Fibroblast of the conjunctiva (primary cell): ENCODE measurements around the gene STK17B.

Source experiments
- DNase-seq: peaks from one replicate; pipeline ENCODE4 v3.0.0-alpha.2; 2010; ENCODE audit warnings: low read depth

The STK17B gene

DNA sequence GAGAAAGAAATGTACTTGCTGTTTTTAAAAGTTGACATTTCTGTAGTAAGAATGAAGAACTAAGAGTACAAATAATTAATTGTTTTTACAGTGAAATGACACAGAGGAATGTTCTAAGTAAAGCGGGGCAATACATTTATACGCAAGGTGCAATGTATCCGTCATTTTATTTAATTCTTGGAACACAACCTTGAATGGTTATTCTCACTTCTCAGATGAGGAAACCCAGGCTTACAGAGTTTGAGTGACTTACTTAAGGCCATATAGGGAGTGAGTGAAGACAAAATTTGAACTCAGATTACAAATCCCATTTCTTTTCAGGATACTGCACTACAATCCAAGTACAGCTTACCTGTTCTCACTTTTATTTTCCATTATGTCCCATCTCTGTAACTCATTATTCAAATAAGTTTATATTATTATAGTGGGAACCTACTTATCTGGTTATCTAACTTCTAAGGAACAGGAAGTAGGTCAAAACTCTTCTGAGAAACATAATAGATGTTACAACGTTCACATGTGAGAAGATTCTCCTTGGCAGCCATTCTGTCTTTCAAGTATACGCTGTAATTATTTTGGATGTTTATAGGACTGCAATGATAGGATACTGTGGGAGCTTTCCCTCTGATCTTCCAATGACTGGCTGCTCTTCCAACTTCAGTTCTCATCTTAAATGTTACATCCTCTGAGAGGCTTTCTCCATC is 12.3 kb upstream of the STK17B start:
- DNase-seq = no peak

DNA sequence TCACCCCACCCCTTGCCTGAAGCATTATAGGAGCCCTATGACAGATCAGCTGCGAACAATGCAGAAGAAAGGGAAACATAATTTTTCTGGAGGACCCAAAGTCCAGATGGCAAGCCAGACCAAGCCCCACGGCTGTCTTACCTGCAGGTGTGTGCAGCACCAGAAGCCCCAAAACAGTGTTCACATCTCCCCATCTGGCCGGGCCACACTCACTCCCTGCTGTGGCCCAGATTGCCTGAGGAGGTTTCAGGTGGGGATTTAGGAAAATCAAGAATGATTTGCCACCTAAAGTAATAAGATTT is 11.7 kb upstream of the STK17B start:
- no peak for DNase-seq

DNA sequence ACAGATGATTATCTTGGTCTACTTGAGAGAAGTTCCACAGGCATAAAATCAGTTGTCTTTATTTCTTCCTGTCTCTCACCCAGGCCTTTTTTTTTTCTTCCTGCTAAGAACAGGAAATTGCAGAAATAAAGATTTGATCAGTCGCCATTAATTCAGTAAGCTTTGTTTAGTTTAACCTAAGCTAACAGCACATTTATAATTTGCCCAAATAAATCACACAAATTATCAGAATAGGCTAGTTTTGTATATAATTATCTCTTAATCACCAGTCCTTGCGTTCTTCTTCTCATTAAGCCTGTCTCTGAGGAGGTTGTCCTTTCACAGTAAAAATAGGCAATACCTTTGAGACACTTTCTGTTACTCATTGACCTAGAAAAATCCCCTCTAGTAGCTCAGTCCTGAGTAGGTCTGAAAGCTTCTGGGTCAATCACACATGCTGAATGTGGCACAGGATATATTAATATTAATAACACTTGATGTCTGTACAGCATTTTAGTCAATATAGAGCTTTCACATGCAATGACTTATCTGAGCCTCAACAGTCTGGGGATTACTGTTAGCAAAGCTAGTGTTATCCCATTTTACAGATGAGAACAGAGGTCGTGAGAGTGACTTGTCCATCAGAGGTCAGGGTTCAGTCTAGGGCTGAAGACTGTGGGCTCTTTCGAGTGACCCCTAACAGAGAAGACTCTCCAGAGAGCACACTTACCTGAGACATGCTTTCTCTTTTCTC is 11.2 kb upstream of the STK17B start:
- no peak for DNase-seq

DNA sequence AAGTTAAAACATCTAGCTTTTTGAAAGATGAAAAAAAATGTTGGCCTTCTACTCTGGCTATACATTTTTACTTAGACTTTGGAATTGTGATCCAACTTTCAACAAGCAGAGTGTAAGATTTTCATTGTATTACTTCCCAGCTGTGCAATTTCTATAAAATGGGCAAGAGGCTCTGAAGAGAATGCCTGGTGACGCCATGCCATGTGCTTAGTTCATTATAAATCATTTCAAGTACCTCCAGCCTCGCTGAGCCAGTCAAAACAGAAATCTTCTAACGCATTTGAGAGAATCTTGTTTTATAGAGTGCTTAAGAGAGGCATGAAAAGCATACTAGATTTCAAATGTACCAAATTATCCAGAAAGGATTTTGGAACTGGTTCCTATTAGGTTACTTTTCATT is 10.1 kb upstream of the STK17B start:
- no peak for DNase-seq

DNA sequence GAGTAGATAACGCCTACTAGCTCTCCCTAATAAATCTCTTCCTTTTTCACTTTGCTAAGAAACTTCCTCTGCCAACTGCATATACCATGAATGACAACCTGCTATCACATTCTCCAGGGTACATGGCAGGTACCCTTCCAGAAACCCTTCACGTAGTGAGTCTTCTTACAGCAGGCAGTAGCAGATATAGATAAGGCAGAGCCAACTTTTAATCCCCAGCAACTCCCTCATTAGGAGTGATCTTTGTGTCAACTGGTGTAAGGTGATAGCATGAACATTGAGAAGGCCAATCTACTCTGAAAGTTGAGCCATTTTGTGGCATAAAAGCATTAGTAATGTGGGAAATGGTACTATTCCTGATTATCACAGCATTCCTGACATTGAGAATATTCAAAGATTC is 5.7 kb upstream of the STK17B start:
- no peak for DNase-seq

DNA sequence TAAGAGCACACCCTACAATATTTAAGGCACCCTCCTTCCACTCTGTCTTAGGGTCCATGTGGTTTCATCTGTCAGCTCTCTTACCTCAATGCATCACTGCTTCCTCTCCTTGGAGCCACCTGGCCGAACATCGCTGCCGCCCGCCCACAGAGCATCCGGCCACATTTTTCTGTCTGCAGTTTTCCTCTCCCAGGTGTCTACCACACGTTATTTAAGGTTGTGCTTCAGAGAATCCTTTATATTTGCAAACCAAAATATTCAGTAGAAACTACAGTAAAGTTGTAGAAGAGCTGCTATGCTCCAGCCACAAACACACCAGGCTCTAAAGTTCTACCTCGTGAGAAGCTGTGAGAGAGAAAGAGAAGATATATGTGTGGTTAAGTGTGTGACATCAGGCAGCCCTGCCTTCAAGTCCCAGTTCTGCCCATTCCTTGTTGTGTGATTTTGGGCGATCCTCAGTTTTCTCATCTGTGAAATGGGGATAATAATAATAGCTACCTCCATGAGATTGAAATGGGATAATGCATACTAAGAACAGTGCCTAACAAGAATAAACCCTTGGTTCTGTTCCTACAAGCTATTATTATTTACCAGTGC is 4.9 kb upstream of the STK17B start:
- no peak for DNase-seq

DNA sequence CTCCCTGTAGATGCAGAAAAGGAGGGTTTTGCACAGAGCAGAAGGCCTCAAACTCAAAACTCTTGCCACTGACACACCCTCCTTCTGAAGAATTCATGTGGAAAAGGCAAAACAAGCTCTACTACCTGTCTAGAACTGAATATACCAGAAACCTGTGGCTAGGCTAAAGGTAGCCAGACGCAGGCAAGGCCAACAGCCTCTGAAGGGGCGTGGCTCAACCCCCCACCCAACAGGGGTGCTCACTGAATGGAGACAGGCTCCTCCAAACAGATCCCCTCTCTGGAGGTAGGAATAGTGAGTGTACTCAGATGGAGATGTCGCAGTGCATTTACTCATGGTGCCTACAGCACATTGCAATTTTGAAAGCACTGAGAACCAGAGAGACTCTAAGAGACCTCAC is 3.0 kb upstream of the STK17B start:
- DNase-seq = no peak

DNA sequence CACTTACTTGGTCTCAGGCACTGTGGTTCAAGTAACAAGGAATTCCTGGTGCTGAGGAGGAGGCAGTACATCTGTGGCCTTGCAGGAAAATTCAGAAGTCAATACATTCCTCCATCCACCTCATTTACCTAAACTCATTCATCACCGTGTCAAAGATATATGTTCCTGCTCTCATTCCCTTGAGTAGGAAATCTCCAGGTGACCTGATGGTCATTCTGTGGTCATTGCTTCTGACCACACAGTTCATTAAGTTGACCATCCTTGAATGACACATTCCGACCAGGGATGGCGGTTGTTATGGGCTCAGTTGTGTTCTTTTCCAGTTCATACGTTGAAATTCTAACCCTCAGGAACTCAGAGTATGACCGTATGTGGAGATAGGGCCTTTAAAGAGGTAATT is 2.1 kb upstream of the STK17B start:
- DNase-seq = no peak

DNA sequence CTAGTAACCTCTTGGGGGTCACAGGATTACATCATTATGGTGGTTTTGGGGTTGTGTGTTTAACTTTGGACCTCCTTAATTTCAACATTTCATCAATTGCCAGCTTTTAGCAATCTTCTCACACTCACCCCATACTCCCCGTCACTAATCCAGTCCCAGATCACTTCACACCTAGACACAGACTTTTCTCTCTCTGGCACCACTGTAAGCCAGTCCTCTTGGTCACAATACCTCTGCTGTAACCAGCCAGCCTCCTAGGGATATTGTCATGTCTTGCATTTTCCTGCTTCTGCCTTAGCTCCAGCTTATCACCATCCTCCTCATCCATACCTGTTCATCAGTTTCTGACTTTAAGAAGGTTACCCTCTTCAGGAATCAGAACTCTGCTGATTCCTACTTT is 1.6 kb upstream of the STK17B start:
- DNase-seq = no peak

DNA sequence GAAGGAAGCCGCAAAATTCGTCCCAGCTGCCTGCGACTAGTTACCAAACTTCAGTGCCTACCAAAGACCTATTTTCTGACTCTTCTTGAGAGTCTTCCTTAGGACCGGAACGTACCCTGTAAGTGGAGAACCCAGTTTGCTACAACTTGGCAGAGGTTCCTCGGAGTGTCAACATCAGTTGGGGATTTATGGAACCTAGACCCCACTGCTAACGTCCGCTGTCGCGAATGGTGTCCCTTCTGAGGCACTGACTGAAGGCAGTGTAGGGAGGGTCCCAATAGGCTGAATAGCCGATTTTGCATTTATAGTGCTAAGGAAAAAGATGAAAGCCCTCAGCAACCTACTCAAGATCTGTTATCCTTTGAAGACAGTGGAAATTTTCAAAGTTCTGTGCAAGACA is 568 bp upstream of the STK17B start:
- no peak for DNase-seq

DNA sequence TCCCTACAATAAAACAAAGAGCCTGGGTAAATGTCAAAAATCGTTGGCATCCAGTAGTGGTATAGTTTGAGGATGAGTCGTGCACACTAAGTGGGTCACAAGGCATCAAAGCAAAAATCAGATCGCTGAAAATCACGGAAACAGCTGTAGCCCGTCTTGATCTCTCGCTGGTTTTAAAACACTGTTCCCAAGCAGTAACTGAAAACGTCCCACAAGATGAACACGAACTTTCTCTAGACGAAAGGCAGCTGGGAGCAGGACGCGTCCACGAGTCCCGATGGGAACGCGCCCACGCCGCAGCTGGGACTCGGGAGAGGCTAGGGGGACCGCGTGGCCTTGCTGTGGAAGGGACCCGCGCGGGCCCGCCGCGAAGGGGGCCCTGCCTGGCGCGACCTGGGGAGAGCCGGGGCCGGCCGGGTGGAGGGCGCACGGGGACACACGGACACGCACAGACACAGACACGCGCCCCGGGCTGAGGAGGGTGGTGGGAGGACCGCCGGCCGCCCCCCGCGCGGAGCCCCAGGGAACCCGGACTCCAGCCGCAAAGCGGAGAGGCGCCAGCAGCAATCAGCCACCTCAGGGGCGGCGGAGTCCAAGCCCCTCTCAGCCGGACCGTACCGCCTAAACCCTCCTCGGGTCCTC is 651 bp downstream of the STK17B start:
- peak; percentile 29 for DNase-seq

DNA sequence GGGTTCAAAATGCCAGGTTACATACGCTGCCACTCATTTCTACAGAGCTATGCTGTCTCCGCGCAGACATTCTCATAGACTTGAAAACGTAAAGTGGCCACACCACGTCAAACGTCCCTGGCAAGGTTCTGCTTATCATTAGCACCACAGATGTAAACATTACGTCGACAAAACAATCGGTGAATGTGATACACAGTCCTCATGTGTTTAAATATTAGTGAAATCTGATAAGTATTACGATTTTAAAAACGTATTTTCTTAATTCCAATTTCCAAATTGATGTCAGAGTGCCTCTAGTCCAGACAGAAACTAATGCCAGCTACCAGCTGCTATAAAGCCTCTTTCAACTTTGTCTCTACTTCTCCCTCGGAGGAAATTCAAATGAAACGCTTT is 1.2 kb downstream of the STK17B start:
- DNase-seq = no peak

DNA sequence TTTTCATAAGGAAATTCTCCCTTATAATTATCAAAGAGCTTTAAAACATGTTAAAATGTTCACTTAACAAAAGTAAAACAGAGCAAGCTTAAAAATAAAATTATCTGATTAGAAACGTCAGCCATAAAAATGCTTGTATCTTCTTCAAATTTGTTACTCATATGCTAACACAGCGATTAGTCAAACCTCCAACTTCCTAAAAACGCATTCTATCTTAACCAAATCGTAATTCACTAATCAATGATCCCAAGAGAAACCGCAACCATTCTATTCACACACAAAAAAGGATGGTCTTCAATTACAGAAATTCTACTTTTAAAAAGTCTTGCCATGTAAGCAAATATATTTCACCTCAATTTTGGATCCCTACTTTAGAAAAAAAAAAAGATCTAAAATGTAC is 1.9 kb downstream of the STK17B start:
- DNase-seq = no peak

DNA sequence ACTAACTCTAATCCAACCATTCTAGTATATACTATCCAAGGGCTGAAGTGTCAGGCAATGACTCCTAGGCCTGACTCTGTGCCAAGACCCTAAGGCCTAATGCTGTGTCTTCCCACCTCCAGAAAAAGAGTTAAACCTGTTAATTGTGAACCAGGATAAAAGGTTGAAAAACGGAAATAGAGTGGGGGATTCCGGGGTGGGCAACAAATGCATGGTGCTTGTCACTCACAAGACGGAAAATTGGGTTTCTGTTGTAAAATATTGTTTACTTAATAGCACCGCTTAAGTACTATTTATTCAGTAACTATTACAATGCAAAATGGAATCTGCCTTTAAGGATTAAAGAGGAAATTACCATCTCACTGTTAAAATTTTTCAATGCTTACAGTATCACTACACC is 3.2 kb downstream of the STK17B start:
- DNase-seq = no peak

DNA sequence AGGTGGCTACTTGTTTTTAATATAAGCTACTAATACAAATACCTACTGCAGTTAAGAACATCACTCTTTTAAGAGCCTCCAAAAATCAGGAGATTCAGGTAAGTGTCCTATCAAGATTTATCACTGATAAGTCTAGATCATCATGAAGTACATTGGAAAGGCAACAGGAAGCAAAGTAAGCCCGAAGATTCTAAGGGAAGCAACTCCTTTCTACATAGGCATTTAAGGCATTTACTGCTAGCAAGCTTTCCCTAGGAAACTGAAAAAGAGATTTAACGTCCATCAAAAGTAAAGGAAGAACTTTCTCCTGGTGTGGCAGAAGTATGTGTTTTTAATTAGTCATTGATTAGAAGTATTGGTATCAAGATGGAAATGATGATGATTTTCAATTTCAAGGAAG is 3.7 kb downstream of the STK17B start:
- no peak for DNase-seq

DNA sequence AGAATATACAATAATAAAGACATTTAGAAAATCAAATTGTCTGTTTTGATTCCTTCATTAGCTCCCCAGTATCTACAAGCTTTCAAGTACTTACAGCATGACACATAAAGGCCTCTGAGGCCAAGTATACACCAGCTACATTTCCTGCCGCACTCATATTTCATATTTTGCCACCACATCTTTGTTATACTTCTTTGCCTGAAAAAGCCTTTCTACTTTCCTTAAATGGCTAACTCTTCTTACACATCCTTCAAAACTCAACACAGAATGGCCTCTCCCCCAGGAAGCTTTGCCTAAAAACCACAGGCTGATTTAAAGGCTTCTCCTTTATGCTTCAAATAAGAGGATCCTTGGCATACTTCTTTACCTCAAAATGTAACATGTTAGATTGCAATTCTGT is 4.5 kb downstream of the STK17B start:
- DNase-seq = no peak

DNA sequence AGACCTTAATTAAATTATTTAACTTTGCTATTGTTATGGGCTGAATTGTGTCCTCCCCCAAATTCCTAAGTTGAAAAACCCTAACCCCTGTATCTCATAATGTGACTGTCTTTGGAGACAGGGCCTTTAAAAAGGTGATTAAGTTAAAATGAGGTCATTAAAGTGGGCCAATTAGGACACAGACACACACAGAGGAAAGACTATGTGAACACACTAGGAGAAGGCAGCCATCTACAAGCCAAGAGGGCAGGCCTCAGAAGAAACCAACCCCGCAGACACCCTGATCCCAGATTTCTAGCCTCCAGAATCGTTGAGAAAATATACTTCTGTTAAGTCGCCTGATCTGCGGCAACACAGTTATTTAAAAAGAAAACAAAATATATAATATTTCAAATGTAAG is 6.4 kb downstream of the STK17B start:
- DNase-seq = no peak

DNA sequence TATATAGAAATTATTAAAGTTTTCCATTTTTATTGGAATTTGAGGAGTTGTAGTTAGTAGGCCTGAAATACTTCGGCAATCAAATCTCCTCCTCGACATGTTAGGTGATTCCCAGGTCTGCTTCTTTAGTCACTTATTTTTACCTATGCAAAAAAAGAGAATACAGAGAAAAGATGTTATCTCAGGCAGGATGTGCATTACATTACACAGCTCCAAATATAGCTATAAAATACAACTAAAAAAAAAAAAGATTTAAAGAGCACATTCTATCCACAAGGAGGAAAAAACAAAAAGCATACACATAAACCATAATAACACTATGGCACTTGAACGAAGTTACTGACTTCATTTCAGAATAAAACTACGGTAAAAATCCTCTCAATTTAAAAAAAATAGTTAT is 8.1 kb downstream of the STK17B start:
- no peak for DNase-seq

DNA sequence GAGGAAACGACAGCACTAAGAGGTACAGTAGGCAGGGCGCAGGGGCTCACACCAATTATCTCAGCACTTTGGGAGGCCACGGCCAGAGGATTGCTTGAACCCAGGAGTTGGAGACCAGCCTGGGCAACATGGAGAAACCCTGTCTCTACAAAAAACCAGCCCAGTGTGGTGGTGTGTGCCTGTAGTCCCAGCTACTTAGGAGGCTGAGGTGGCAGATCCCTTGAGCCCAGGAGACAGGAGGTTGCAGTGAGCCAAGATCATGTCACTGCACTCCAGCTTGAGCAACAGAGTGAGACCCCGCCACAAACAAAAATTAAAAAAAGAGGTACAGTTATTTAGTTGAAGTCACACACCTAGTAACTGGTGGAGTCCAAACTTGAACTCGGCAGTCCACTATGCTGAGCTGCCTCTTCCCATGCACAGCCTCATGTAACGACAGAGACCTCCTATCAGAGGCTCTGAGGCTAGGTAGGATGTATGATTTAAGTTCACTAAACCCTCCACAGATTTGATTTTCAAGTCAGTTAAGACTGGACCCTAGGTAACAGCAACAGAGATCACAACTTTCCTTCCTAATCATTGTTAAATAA is 8.7 kb downstream of the STK17B start:
- no peak for DNase-seq

DNA sequence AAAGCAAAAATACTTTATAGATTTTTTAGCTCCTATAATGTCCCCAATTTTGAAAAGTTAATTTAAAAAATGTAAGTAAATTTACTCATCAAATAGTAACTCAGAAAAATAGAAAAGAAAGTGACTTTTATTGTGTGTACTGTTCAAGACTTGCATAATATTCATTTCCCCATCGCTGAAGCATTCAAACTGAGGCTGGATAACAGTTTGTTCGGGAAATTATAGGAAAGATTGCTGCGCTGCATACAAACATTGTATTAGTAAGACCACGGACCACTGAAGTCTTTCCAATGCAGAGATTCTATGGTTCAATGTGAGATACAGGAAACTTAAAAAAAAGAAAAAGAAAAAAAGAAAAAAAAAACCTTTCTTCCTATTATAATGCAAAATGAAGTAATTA is 10.4 kb downstream of the STK17B start:
- no peak for DNase-seq

DNA sequence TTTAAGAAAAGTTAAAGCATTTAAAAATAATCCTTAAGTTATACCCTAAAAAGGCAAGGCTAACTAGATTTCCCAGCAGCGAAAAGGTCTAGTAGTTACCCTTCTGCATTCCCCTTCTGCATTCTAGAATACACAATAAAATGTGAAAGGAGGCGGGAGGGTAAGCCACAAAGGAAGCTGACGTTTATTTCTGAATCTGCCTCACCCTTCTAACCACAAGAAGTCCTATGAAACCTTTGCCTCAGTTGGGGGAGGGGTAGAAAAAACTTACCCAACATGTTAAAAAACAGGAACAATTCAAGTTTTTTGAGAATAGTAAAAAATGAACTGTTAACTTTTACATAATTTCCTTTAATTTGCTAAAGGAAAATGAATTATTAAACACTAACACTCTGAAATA is 11.3 kb downstream of the STK17B start:
- DNase-seq = peak; percentile 71

DNA sequence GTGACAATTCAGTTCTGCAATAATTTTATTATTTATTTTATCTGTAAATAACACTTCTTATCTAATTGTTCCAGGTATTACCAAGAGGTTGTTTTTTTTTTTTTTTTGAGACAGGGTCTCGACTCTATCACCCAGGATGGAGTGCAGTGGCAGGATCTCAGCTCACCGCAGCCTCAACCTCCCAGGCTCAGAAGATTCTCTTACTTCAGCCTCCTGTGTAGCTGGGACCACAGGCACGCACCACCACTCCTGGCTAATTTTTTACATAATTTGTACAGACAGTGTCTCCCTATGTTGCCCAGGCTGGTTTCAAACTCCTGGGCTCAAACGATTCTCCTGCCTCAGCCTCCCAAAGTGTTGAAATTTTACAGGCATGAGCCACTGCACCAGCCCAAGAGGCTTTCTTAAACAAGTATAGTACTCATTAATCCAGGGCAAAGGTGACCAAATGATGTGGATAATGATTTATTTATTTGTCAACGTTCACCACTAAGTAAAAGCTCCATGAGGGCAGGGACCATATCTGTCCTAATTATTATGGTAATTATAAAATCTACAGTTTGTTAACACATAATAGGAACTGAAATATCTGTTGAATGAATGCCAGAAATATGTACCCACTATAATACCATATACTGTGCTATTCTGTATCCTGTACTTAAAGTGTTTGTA is 12.0 kb downstream of the STK17B start:
- DNase-seq = no peak
